OCI-LY7 (cell line): ENCODE measurements around the gene PFDN4. TPM values are rescaled to one million over a fixed set of nuclear protein-coding genes. Genes with fewer than 3 reads are reported as not detected.
"Not testable (repeated sequence)": the region's sequence is repeated elsewhere in the genome, so short reads cannot be mapped to it uniquely, and the experiment has no call there.

Experiments used
- BruUV-seq: library from RNA; stranded (reverse); fragments of 400-500 nt; replicated peaks from 2 replicates; lab custom pipeline; 2021; lab: Mats Ljungman, UMichigan
- CTCF ChIA-PET: fragments of 300-600 bp; sonication (Branson Sonifier 250); formaldehyde crosslinking; loops from one replicate; lab custom pipeline; 2022; ENCODE audit warnings: antibody characterized with exemption; ENCODE audit not compliant: unreplicated experiment; lab: Charles Lee
- POLR2A ChIA-PET: fragments of 300-600 bp; sonication (Branson Sonifier 250); formaldehyde crosslinking; loops from one replicate; lab custom pipeline; 2022; ENCODE audit warnings: antibody characterized with exemption; lab: Charles Lee
- DNase-seq: peaks from one replicate; pipeline ENCODE4 v3.0.0-alpha.2; 2015; ENCODE audit warnings: low spot score
- H2AFZ ChIP-seq: fragments of 200-600 bp; sonication (generic), shearing (Covaris generic); 2 replicates; pipeline ENCODE4 v1.6.1; 2014; ENCODE audit warnings: mild to moderate bottlenecking, antibody characterized with exemption, low read length, moderate library complexity
- H3K27ac ChIP-seq: fragments of 200-600 bp; sonication (generic); 2 replicates; pipeline ENCODE4 v1.5.1; 2014; ENCODE audit warnings: mixed run types, low read depth, mild to moderate bottlenecking, moderate library complexity, low read length, inconsistent platforms; ENCODE audit not compliant: poor library complexity, severe bottlenecking
- H3K36me3 ChIP-seq: fragments of 200-600 bp; sonication (generic); 2 replicates; pipeline ENCODE4 v1.6.1; 2014; ENCODE audit warnings: mild to moderate bottlenecking, antibody characterized with exemption, low read length, moderate library complexity, mixed read lengths; ENCODE audit not compliant: insufficient read depth
- H3K4me1 ChIP-seq: fragments of 200-600 bp; sonication (generic); 2 replicates; pipeline ENCODE4 v1.5.1; 2014; ENCODE audit warnings: mild to moderate bottlenecking, low read length; ENCODE audit not compliant: insufficient read depth, poor library complexity, severe bottlenecking
- H3K4me2 ChIP-seq: fragments of 200-600 bp; sonication (generic); 2 replicates; pipeline ENCODE4 v1.6.1; 2014; ENCODE audit warnings: mild to moderate bottlenecking, low read length
- H3K4me3 ChIP-seq: fragments of 200-600 bp; sonication (generic); 2 replicates; pipeline ENCODE4 v1.5.1; 2014; ENCODE audit warnings: mild to moderate bottlenecking, low read depth, low read length; ENCODE audit not compliant: poor library complexity, severe bottlenecking
- H3K79me2 ChIP-seq: fragments of 200-600 bp; sonication (generic); 2 replicates; pipeline ENCODE4 v1.6.1; 2016; ENCODE audit warnings: low read depth, mild to moderate bottlenecking, low read length, moderate library complexity, mixed read lengths; ENCODE audit not compliant: insufficient read depth
- H3K9me2 ChIP-seq: fragments of 200-600 bp; sonication (generic); 2 replicates; pipeline ENCODE4 v1.6.1; 2016; ENCODE audit warnings: mild to moderate bottlenecking, low read length, mixed read lengths; ENCODE audit not compliant: insufficient read depth
- H3K9me3 ChIP-seq: fragments of 200-600 bp; sonication (generic); 2 replicates; pipeline ENCODE4 v1.6.1; 2014; ENCODE audit warnings: mild to moderate bottlenecking, mixed run types, low read length, mixed read lengths
- H4K20me1 ChIP-seq: fragments of 200-600 bp; sonication (generic); 2 replicates; pipeline ENCODE4 v1.6.1; 2014; ENCODE audit warnings: mild to moderate bottlenecking, antibody characterized with exemption, low read length, moderate library complexity, mixed read lengths; ENCODE audit not compliant: insufficient read depth
- CTCF ChIP-seq: fragments of 200-600 bp; sonication (generic); conservative IDR thresholded peaks from 2 replicates; pipeline ENCODE4 v1.5.1; 2014; ENCODE audit warnings: mild to moderate bottlenecking, antibody characterized with exemption, low read length, moderate library complexity, mixed read lengths
- EZH2phosphoT487 ChIP-seq: fragments of 200-600 bp; sonication (generic); IDR thresholded peaks from 2 replicates; pipeline ENCODE4 v1.6.1; 2018; ENCODE audit warnings: low read depth, borderline replicate concordance, mild to moderate bottlenecking, mixed run types, antibody characterized with exemption, low read length, moderate library complexity, mixed read lengths
- intact Hi-C: fragments of 100-400 bp; cut with micrococcal nuclease; formaldehyde crosslinking; loops from one replicate; pipeline ENCODE4 v1.10.0; 2022; ENCODE audit not compliant: unreplicated experiment
- total RNA-seq, 2 experiments: library from RNA; depleted of rRNA in 1 of 2; stranded (reverse); fragments of >200 nt in 1 of 2; shearing (Covaris generic) in 1 of 2; gene quantifications; 2 replicates each; pipeline ENCODE4 v1.2.3, GENCODE V29; 2014 to 2022

Gene PFDN4
- total RNA-seq, 2 experiments from 2014 or later: 29.7 to 40.7 TPM

- no peak overlapping the region for H2AFZ ChIP-seq
- H3K36me3 ChIP-seq: peaks cover under 1% of the 10 kb centered on the region; the same call in 1 of the 2 replicates
- no peaks in the 10 kb centered on the region for H3K9me3 ChIP-seq
- no peak overlapping the region for H3K27ac ChIP-seq
- intact Hi-C loops: no loop called here
- no peak overlapping the region for H3K4me3 ChIP-seq
- POLR2A ChIA-PET: interaction anchor here (0.6 kb wide), 1 partner anchor 1894 kb away, joined by 4 read pairs; no protein-coding TSS in a partner anchor
- TF ChIP-seq EZH2phosphoT487 (no peak), CTCF (no peak)
- H3K4me2 ChIP-seq: no peak overlapping the region
- no peaks in the 10 kb centered on the region for H3K79me2 ChIP-seq
- H3K4me1 ChIP-seq: no peaks in the 10 kb centered on the region
- CTCF ChIA-PET: no interaction called here
- no peaks in the 10 kb centered on the region for H4K20me1 ChIP-seq
- no peaks in the 10 kb centered on the region for H3K9me2 ChIP-seq
- BruUV-seq: no TSS peak
- no peak for DNase-seq
These were observed 15.9 kb downstream of the PFDN4 start for GRCh38 chr20:54223751-54224150.

DNA sequence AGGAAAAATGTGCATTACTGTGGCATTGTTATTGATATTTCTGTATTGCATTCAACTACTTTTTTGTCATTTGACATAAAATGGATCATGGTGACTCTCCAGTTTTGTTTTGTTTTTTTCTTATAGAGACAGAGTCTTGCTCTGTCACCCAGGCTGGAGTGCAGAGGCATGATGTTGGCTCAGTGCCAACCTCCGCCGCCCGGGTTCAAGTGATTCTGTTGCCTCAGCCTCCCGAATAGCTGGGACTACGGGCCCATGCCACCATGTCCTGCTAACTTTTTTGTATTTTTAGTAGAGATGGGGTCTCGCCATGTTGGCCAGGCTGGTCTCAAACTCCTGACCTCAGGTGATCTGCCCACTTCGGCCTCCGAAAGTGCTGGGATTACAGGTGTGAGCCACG is 16.8 kb downstream of the PFDN4 start:
- CTCF ChIA-PET, BruUV-seq, H2AFZ ChIP-seq, H3K4me2 ChIP-seq, H4K20me1 ChIP-seq, H3K79me2 ChIP-seq, H3K9me3 ChIP-seq, H3K36me3 ChIP-seq, DNase-seq, H3K4me1 ChIP-seq, H3K9me2 ChIP-seq, H3K27ac ChIP-seq, H3K4me3 ChIP-seq, intact Hi-C loops, POLR2A ChIA-PET: not testable (repeated sequence)

GRCh38 chr20:54227241-54227640 is 19.4 kb downstream of the PFDN4 start:
- no peak for DNase-seq
- H3K79me2 ChIP-seq: no peaks in the 10 kb centered on the region
- H3K4me2 ChIP-seq: no peak overlapping the region
- no peaks in the 10 kb centered on the region for H3K9me3 ChIP-seq
- no peaks in the 10 kb centered on the region for H3K4me1 ChIP-seq
- CTCF ChIA-PET: no interaction called here
- no peaks in the 10 kb centered on the region for H4K20me1 ChIP-seq
- no TSS peak for BruUV-seq
- H3K36me3 ChIP-seq: no peaks in the 10 kb centered on the region
- TF ChIP-seq CTCF: no peak
- TF ChIP-seq EZH2phosphoT487: no peak
- no peak overlapping the region for H2AFZ ChIP-seq
- POLR2A ChIA-PET: no interaction called here
- H3K9me2 ChIP-seq: no peaks in the 10 kb centered on the region
- intact Hi-C loops: no loop called here
- no peak overlapping the region for H3K4me3 ChIP-seq
- no peak overlapping the region for H3K27ac ChIP-seq
